CD4-positive, CD25-positive, alpha-beta regulatory T cell (primary cell): ENCODE measurements around the gene NGFR. TPM values are rescaled to one million over a fixed set of nuclear protein-coding genes. Genes with fewer than 3 reads are reported as not detected.

ENCODE experiments used
- ATAC-seq, 2 donors: fragments of 150-1000 bp; cut with Tn5 transposase; one replicate each; pipeline ENCODE4 v1.10.0; 2021; ENCODE audit warnings: low read depth in 2 of 2, moderate number of reproducible peaks in 2 of 2, moderate library complexity in 1 of 2
- DNase-seq, 3 donors: peaks; one replicate each; pipeline versions ENCODE4 v3.0.0 to v3.0.0-alpha.2; 2012 to 2022; ENCODE audit warnings: mixed read lengths in 1 of 3
- H3K27ac ChIP-seq: one replicate; pipeline ENCODE4 v1.7.0; 2013; ENCODE audit warnings: mild to moderate bottlenecking, low read length; ENCODE audit not compliant: insufficient read depth, poor library complexity, severe bottlenecking
- H3K27me3 ChIP-seq: one replicate; pipeline ENCODE4 v1.7.0; 2013; ENCODE audit warnings: low read length; ENCODE audit not compliant: control insufficient read depth, insufficient read depth
- H3K36me3 ChIP-seq: one replicate; pipeline ENCODE4 v1.7.0; 2013; ENCODE audit warnings: mild to moderate bottlenecking, low read length, moderate library complexity; ENCODE audit not compliant: control insufficient read depth, insufficient read depth
- H3K4me1 ChIP-seq: 2 replicates; pipeline ENCODE4 v1.7.0; 2013; ENCODE audit warnings: mild to moderate bottlenecking, low read length; ENCODE audit not compliant: insufficient read depth, control insufficient read depth, poor library complexity, severe bottlenecking
- H3K4me3 ChIP-seq: one replicate; pipeline ENCODE4 v1.7.0; 2013; ENCODE audit warnings: low read depth, mild to moderate bottlenecking, low read length, moderate library complexity
- H3K9me3 ChIP-seq, 2 experiments: 1 replicate in 1 of 2; 2 replicates in 1 of 2; pipeline ENCODE4 v1.7.0; 2013; ENCODE audit warnings: low read length in 2 of 2, mild to moderate bottlenecking in 1 of 2, moderate library complexity in 1 of 2; ENCODE audit not compliant: control insufficient read depth in 2 of 2
- H3K27ac Mint-ChIP-seq, 3 donors: one replicate each; pipeline ENCODE4 v1.8.0; 2020 to 2022; ENCODE audit warnings: mild to moderate bottlenecking in 3 of 3, mixed read lengths in 3 of 3, moderate library complexity in 2 of 3
- H3K27me3 Mint-ChIP-seq: one replicate; pipeline ENCODE4 v1.8.0; 2022; ENCODE audit warnings: mild to moderate bottlenecking, mixed read lengths
- H3K36me3 Mint-ChIP-seq: one replicate; pipeline ENCODE4 v1.8.0; 2020; ENCODE audit warnings: mixed read lengths
- H3K4me1 Mint-ChIP-seq, 4 donors: one replicate each; pipeline ENCODE4 v1.8.0; 2020 to 2022; ENCODE audit warnings: mixed read lengths in 4 of 4, mild to moderate bottlenecking in 1 of 4
- H3K4me3 Mint-ChIP-seq, 4 donors: one replicate each; pipeline ENCODE4 v1.8.0; 2020 to 2022; ENCODE audit warnings: mild to moderate bottlenecking in 4 of 4, mixed read lengths in 4 of 4, moderate library complexity in 3 of 4
- H3K9me3 Mint-ChIP-seq, 7 donors: one replicate each; pipeline ENCODE4 v1.8.0; 2020 to 2022; ENCODE audit warnings: mixed read lengths in 7 of 7, mild to moderate bottlenecking in 3 of 7, moderate library complexity in 2 of 7
- polyA plus RNA-seq, 4 donors: library from polyadenylated mRNA; unstranded; fragments of 300-500 nt; fragmentation: Illumina TruSeq; gene quantifications; one replicate each; pipeline ENCODE4 v1.2.3, GENCODE V29; 2021
- total RNA-seq: library from RNA; stranded (reverse); gene quantifications from one replicate; pipeline ENCODE4 v1.2.3, GENCODE V29; 2022

The NGFR gene
- total and polyA plus RNA-seq, 5 donors from 2014 or later, result 0.32 TPM; not detected in 4

GRCh38 chr17:49471769-49472168 lies 23.3 kb upstream of the NGFR start:
- no peak for DNase-seq
- no peak overlapping the region for H3K4me3 ChIP-seq
- H3K27me3 Mint-ChIP-seq, result peaks cover 57% of the 10 kb centered on the region
- no peak overlapping the region for H3K27ac Mint-ChIP-seq
- H3K4me1 Mint-ChIP-seq, result peaks cover 0 to 7% (median 1%) of the 10 kb centered on the region in 4 donors
- no peak overlapping the region for H3K27ac ChIP-seq
- peaks cover 0 to 15% (median 3%) of the 10 kb centered on the region in 7 donors for H3K9me3 Mint-ChIP-seq
- H3K4me3 Mint-ChIP-seq, result no peak overlapping the region
- no peaks in the 10 kb centered on the region for H3K36me3 ChIP-seq
- H3K9me3 ChIP-seq, result peaks cover 3 to 7% of the 10 kb centered on the region in 2 experiments
- no peaks in the 10 kb centered on the region for H3K36me3 Mint-ChIP-seq
- ATAC-seq, result no peak
- no peaks in the 10 kb centered on the region for H3K4me1 ChIP-seq
- peaks cover 28% of the 10 kb centered on the region for H3K27me3 ChIP-seq

- Mint-ChIP-seq H3K27me3 (peaks cover 49% of the 10 kb centered on the region), H3K4me3 (no peak overlapping the region), H3K9me3 (peaks cover 0 to 15% (median 3%) of the 10 kb centered on the region in 7 donors), H3K36me3 (peaks cover 4% of the 10 kb centered on the region), H3K4me1 (peaks cover 0 to 7% (median 1%) of the 10 kb centered on the region in 4 donors), H3K27ac (no peak overlapping the region)
- Histone ChIP-seq H3K27ac (no peak overlapping the region), H3K4me1 (no peaks in the 10 kb centered on the region), H3K27me3 (peaks cover 28% of the 10 kb centered on the region), H3K9me3 (peaks cover 3 to 7% of the 10 kb centered on the region in 2 experiments), H3K4me3 (no peak overlapping the region), H3K36me3 (no peaks in the 10 kb centered on the region)
- ATAC-seq (no peak), DNase-seq (no peak)
These were observed 22.6 kb upstream of the NGFR start for GRCh38 chr17:49472527-49472926.

- DNase-seq, result no peak
- Mint-ChIP-seq H3K4me3 (peak overlapping the region in 1 of 4 donors; percentile 24), H3K27ac (no peak overlapping the region)
These were observed 21.0 kb upstream of the NGFR start for GRCh38 chr17:49473900-49474751.

GRCh38 chr17:49477709-49478108 lies 17.4 kb upstream of the NGFR start:
- H3K27me3 Mint-ChIP-seq, result peaks cover 50% of the 10 kb centered on the region

More at GRCh38 chr17:49473900-49474751, 21.0 kb upstream of the NGFR start:
- peaks cover 51% of the 10 kb centered on the region for H3K27me3 Mint-ChIP-seq
- peaks cover 3 to 7% of the 10 kb centered on the region in 2 experiments for H3K9me3 ChIP-seq
- ATAC-seq, result no peak
- no peaks in the 10 kb centered on the region for H3K36me3 ChIP-seq
- H3K36me3 Mint-ChIP-seq, result peaks cover 4% of the 10 kb centered on the region
- no peak overlapping the region for H3K27ac ChIP-seq
- no peaks in the 10 kb centered on the region for H3K4me1 ChIP-seq
- H3K4me3 ChIP-seq, result no peak overlapping the region
- H3K9me3 Mint-ChIP-seq, result peaks cover 0 to 15% (median 5%) of the 10 kb centered on the region in 7 donors
- peaks cover 33% of the 10 kb centered on the region for H3K27me3 ChIP-seq
- H3K4me1 Mint-ChIP-seq, result peaks cover 0 to 7% (median 1%) of the 10 kb centered on the region in 4 donors

GRCh38 chr17:49480836-49481615 lies 14.1 kb upstream of the NGFR start:
- H3K4me3 Mint-ChIP-seq, result no peak overlapping the region
- H3K4me1 Mint-ChIP-seq, result no peaks in the 10 kb centered on the region

More at GRCh38 chr17:49477709-49478108, 17.4 kb upstream of the NGFR start:
- no peak overlapping the region for H3K27ac Mint-ChIP-seq
- H3K27me3 ChIP-seq, result peaks cover 16% of the 10 kb centered on the region
- H3K9me3 ChIP-seq, result peaks cover 3 to 7% of the 10 kb centered on the region in 2 experiments
- H3K4me3 ChIP-seq, result no peak overlapping the region
- H3K4me3 Mint-ChIP-seq, result no peak overlapping the region
- no peaks in the 10 kb centered on the region for H3K4me1 Mint-ChIP-seq
- no peaks in the 10 kb centered on the region for H3K4me1 ChIP-seq
- peaks cover 4% of the 10 kb centered on the region for H3K36me3 Mint-ChIP-seq
- H3K27ac ChIP-seq, result no peak overlapping the region
- DNase-seq, result no peak
- no peak for ATAC-seq
- no peaks in the 10 kb centered on the region for H3K36me3 ChIP-seq
- H3K9me3 Mint-ChIP-seq, result peaks cover 0 to 15% (median 5%) of the 10 kb centered on the region in 7 donors

GRCh38 chr17:49482144-49482817 lies 12.8 kb upstream of the NGFR start:
- Histone ChIP-seq H3K9me3 (no peaks in the 10 kb centered on the region), H3K27me3 (peaks cover 4% of the 10 kb centered on the region), H3K27ac (no peak overlapping the region), H3K4me3 (no peak overlapping the region), H3K4me1 (no peaks in the 10 kb centered on the region), H3K36me3 (no peaks in the 10 kb centered on the region)
- no peak for DNase-seq
- Mint-ChIP-seq H3K27ac (no peak overlapping the region), H3K36me3 (peaks cover under 1% of the 10 kb centered on the region), H3K27me3 (peaks cover 73% of the 10 kb centered on the region), H3K4me1 (peaks cover 0 to 3% (median 0%) of the 10 kb centered on the region in 4 donors), H3K9me3 (peaks cover 0 to 2% (median 0%) of the 10 kb centered on the region in 7 donors), H3K4me3 (no peak overlapping the region)
- no peak for ATAC-seq

More at GRCh38 chr17:49480836-49481615, 14.1 kb upstream of the NGFR start:
- H3K27ac ChIP-seq, result no peak overlapping the region
- ATAC-seq, result no peak
- Mint-ChIP-seq H3K27ac (no peak overlapping the region), H3K27me3 (peaks cover 62% of the 10 kb centered on the region), H3K9me3 (peaks cover 0 to 2% (median 0%) of the 10 kb centered on the region in 7 donors), H3K36me3 (peaks cover 4% of the 10 kb centered on the region)
- peaks cover 4% of the 10 kb centered on the region for H3K27me3 ChIP-seq
- H3K36me3 ChIP-seq, result no peaks in the 10 kb centered on the region
- DNase-seq, result no peak
- H3K9me3 ChIP-seq, result no peaks in the 10 kb centered on the region
- H3K4me3 ChIP-seq, result no peak overlapping the region
- no peaks in the 10 kb centered on the region for H3K4me1 ChIP-seq
